Measurements from ENCODE around the gene OR2A42.

- TF ChIP-seq, protein P1, sequence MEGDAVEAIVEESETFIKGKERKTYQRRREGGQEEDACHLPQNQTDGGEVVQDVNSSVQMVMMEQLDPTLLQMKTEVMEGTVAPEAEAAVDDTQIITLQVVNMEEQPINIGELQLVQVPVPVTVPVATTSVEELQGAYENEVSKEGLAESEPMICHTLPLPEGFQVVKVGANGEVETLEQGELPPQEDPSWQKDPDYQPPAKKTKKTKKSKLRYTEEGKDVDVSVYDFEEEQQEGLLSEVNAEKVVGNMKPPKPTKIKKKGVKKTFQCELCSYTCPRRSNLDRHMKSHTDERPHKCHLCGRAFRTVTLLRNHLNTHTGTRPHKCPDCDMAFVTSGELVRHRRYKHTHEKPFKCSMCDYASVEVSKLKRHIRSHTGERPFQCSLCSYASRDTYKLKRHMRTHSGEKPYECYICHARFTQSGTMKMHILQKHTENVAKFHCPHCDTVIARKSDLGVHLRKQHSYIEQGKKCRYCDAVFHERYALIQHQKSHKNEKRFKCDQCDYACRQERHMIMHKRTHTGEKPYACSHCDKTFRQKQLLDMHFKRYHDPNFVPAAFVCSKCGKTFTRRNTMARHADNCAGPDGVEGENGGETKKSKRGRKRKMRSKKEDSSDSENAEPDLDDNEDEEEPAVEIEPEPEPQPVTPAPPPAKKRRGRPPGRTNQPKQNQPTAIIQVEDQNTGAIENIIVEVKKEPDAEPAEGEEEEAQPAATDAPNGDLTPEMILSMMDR (IDR thresholded peaks at IDR 0.05; ENCODE audit: low read length), result no peak
- TF ChIP-seq EZH2phosphoT487 (IDR thresholded peaks at IDR 0.05; ENCODE audit: low read length), result no peak
Observed at GRCh38 chr7:144256112-144256511, 16.7 kb upstream of the OR2A42 start.

All from MM.1S (cell line).